ENCODE measurements around the gene AGTPBP1. TPM values are rescaled to one million over a fixed set of nuclear protein-coding genes. Genes with fewer than 3 reads are reported as not detected.

Gene AGTPBP1
- total RNA-seq, 4 donors from 2014 or later: 12.9 to 36.6 (median 29.1) TPM

Other genes starting within 250 kb of the AGTPBP1 start
- gene NAA35, start 199.2 kb upstream of the AGTPBP1 start, total RNA-seq: 10 to 100 TPM in 3 of 4 donors, 1 to 10 TPM in 1; 4.4 to 48.1 (median 19.6) TPM